ENCODE measurements around the gene IFIT3.

DNA sequence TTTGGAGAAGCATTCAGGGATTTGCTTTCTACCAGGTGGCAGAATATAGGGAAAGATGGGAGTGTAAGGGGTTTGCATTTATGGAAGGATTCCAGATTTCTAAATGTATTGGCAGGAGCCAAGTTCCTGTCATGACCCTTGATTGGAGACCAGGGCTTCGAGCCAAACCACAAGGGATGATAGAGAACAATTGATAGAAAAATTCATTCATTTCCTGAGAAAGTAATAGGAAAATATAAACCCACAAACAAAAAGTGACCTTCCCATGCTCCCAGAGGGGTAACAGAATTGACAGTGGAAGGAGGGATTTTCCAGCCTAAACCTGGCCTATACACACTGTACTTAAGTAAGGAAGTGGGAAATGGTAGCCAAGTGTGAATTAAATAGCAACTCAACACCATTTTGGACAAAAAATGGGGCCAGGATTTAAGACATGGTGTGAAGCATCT, 48.4 kb upstream of the IFIT3 start:
- no peak for TF ChIP-seq EZH2 (IDR thresholded peaks at IDR 0.05; ENCODE audit: borderline replicate concordance, low read length)
- TF ChIP-seq, protein P1, sequence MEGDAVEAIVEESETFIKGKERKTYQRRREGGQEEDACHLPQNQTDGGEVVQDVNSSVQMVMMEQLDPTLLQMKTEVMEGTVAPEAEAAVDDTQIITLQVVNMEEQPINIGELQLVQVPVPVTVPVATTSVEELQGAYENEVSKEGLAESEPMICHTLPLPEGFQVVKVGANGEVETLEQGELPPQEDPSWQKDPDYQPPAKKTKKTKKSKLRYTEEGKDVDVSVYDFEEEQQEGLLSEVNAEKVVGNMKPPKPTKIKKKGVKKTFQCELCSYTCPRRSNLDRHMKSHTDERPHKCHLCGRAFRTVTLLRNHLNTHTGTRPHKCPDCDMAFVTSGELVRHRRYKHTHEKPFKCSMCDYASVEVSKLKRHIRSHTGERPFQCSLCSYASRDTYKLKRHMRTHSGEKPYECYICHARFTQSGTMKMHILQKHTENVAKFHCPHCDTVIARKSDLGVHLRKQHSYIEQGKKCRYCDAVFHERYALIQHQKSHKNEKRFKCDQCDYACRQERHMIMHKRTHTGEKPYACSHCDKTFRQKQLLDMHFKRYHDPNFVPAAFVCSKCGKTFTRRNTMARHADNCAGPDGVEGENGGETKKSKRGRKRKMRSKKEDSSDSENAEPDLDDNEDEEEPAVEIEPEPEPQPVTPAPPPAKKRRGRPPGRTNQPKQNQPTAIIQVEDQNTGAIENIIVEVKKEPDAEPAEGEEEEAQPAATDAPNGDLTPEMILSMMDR (conservative IDR thresholded peaks at IDR 0.05 in 1 of 2, IDR thresholded peaks at IDR 0.05 in 1 of 2; ENCODE audit: extremely low read depth in 1 of 2, insufficient read depth in 1 of 2, low read depth in 1 of 2, low read length in 2 of 2) = no peak

Measured in mammary epithelial cell (primary cell).